GM19238 (cell line): ENCODE measurements around the gene GABBR2.

ENCODE experiments used
- DNase-seq: peaks from one replicate; pipeline ENCODE4 v3.0.0; 2011; ENCODE audit warnings: low spot score; ENCODE audit not compliant: insufficient read length

GABBR2 gene

DNA sequence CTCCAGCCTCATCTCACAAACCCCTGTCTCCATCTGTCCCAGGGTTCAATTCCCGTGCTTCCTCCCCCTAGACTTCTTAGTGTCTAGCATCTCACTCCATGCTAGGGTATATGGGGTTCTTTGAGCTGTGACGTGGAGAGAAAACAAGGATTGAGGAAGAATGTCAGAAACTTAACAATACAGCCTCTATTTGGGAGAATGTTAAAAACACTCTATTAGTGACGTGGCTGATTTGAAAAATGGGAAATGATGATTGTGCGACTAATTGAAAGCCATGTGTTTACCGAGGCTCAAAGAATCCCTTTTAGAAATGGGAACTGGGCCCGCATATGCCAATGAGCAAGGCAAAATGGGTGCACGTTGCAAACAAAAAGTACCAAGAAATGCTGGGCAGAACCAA lies 380.6 kb downstream of the GABBR2 start:
- no peak for DNase-seq

DNA sequence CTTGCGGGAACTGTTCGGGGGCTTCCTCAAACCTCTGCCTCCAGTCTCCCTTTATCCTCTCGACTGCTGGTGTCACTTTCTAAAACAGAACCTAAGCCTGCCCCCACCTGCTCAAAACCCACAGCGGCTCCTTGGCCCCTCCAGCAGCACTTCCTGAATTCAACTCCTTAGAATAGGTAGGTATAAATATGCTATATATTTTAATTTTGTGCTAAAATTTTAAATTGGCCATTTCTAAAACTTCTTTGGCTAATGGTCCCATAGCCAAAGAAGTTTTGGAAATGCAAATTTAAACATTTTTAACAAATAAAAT lies 381.5 kb downstream of the GABBR2 start:
- DNase-seq: no peak

DNA sequence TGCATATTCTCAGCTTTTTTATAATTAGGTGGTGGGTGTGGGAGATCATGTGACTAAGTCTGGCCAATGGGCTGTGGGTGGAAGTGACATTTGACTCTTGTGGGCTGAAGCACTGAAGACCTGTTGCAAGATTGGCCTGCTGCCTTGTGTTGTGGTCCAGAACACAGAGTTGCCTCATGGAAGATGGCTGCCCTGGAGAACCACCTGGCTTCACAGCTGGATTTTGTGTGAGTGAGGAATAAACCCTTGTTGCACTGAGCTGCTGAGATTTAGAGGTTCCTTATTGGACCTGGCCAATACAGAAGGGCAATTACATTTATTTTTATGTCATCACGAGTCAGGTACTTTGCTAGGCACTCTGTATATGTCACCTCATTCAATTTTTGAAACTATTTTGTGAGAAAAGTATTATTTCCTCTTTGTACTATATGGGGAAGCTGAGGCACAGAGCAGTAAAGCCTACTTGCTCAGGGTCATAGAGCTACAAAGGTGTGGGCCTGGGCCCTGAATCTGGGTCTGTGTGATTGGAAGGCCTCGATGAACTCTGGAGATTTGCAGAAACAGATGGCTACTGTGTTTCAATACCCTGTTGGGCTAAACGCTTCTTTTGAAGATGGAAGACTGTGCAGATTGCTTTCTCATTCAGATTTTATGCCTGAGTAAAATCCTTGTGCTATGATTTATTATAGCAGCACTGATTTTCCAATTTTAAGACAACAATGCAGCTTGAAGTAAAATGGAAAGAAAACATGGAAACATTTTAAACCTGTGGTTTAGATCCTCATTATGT lies 382.1 kb downstream of the GABBR2 start:
- no peak for DNase-seq

DNA sequence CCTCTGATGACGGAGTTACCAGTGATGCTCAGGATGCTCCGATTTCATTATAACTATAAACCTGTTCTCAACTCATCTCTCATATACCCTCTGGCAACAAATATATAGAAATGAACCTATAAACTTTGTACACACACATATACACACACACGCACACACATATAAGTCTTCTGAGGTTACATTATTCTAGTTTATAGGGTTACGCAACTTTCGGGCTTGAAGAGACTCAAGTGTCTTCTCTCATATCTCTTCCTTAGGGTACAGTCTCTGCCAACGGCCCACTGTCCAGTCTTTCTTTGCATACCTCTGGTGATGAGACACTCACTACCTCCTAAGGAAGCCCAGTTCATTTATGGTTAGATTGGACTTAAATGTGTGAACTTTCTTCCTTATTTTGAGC lies 383.9 kb downstream of the GABBR2 start:
- no peak for DNase-seq

DNA sequence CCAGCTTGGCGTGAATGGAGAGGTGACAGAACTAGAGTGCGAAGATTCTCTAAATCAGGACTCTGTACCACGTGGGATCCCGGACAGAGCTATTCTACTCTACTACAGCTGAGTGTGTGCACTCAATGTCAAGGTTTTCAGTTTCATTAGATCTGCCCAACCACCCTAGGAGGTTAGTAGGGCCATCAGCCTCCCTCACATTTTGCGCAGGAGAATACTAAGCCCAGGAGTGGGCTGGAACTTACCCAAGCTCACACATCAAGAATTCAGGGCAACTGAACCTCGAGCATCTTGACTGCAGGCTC lies 385.0 kb downstream of the GABBR2 start:
- no peak for DNase-seq

DNA sequence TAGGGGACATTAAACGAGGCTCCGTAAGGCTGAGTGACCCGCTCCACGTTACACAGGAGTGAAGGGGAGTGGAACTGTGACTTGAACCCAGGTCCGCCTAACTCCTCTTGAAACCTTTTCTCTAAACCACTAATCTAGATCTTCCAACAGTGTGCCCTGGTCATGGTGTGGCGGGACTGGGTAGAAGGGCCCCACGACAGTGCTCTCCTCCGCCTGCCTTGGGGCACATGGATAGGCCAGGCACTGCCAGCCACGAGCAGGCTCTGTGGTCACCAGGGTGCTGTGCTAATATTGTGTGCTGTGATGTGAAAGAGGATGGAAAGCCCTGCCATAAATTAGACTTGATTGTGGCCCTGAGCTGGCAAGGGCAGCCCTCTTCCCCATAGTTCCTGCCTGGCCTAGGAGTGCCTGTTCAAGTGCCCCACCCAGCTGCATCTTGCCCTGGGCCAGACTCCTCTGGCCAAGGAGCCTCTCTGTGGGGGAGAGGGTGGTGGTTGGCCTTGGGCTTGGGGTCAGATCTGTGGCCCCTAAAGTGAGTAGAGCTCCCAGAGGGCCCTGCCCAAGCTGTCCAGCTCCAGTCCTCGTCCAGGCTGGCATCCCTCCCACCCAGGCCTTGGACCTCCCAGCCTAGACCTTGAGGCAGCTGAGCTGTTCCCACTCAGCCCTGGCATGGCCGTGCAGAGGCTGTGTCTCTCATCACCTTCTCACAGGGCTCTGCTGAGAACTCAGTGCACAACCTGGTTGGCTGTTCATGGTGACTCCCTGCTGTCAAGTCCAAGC lies 385.5 kb downstream of the GABBR2 start:
- no peak for DNase-seq

DNA sequence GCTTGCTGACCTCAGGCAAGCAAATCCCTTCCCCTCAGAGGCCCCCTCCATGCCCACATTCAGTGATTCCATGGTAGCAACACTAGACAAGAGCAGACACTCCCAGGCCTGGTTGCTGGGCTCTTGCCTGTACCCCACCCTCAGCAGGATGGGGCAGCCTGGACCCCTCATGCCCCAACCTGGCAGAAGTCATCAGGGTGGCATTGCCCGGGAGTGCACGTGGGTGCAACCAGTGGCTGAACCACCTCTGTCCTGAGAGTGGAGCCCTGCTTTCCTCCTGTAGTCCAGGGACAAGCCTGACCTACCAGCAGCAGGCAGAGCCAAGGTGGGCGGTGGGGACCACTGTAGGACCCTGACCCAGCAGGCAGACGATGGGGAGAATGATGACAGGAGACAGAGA lies 387.5 kb downstream of the GABBR2 start:
- no peak for DNase-seq

DNA sequence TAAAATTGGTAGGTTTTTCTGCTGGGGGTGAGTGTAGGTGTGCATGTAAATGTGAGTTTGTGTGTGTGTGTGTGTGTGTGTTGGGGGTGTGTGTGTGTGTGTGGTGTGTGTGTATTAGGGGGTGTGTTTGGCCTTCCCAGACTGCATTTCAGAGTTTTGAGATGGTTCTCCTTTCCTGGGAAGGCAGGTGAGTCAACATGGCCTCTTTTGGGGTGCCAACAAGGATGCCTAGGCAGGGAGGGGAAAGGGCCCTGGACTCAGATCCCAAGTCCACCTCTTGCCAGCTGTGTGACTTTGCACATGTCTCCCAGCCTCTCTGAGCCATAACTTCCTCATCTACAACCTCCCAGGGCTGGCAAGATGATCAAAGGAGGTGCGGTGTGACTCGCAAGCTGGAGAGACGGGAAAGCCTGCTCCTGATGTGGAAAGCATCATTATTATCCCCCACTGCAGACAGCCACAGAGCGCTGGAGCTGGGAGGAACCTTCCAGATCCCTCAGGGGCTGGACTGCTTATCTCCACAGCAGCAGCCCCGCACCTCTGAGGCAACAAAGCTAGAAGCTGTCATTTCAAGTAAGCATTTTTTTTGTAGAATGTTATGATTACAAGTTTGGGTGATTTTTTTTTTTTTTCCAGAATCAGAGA lies 389.8 kb downstream of the GABBR2 start:
- DNase-seq: no peak

DNA sequence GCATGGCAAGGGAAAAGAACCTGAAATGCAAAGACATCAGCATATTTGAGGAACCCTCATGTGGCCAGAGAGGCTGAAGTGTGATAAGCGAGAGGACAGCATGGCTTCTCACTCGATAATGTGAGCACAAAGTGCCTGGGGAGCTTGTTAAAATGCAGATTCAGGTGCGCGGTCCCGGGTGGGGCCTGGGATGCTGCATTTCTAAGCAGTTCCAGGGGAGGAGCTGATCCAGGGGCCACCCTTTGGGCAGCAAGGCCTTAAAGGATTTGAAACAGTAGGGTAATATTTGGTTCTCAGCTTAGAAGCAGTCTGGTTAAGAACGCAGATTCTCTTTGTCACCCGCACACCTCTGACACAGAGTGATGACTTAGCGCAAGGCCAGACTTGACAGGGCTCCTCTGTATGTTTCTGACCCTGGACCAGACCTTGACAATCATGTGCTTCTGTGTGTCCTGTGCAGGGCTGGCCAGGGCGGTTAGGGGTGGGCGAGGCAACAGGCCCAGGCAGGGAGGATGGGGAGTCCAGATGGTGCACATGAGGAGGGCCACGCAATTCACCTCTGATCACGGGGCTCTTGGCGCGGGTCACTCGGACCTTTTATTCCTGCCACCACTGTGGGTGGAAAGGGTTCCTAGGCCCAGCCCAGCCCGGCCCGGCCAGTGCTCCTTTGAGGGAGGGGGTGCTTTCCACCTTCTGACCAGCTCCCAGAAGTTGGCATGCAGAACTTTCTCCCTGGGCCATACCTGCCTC lies 390.5 kb downstream of the GABBR2 start:
- DNase-seq: no peak

DNA sequence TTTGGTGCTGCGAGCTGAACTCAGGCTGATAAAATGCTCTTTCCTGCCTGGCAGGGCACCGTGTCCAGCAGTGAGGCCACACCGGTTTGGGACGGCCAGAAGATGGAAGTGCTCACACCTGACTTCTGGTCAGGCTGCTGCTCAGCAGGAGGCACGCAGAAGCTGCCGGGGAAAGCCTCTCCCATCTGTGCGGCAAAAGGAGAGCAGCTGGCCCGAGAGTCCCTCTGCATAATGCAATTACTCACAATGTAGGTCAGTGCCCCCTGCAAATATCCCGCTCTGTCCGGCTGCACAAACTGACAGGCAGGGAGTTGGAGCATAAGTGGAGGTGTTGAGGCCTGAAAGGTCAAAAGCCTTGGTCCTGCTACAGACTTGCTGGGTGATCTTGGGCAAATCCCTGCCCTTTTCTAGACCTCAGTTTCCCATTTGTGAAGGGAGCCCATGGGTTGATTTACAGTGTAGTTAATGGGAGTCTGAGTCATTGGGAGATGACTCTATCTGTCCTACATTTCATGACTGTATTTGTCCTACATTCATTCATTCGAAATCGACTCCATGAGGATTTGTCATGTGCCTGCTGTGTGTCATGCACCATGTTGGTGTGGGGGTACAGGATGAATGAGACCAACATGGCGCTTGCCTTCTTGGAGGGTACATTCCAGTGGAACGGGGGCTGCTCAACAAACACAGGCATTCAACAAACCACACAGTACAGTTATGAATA lies 391.4 kb downstream of the GABBR2 start:
- no peak for DNase-seq

DNA sequence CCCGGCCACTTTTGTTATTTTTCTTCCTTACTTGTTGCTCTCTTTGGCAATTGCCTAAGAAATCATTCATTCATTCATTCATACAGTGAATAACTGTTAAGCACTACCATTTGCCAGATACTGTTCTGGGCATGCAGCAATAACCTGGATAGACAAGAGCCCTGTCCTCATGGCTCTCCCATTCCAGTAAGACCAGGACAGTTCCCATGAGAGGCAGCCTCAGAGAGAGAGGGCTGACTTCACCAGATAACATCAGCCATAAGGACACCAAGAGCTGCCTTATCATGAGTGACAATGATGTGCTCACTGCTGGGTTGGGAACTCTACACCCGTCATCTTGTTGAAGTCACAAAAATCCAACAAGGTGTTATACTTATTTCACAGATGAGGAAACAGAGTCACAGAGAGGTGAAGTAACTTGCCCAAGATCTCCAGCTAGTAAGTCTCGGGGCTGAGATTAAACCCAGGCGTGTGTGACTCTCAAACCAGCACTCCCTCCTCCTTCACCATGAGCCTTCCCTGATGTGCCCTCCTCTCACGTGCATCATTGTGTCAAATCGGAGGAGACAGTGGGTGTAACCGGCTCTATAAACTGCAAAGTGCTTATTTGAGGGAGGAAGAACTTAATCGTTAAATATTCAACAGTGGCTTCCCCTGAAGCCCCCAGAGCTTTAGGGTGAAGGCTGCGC lies 392.1 kb downstream of the GABBR2 start:
- no peak for DNase-seq

DNA sequence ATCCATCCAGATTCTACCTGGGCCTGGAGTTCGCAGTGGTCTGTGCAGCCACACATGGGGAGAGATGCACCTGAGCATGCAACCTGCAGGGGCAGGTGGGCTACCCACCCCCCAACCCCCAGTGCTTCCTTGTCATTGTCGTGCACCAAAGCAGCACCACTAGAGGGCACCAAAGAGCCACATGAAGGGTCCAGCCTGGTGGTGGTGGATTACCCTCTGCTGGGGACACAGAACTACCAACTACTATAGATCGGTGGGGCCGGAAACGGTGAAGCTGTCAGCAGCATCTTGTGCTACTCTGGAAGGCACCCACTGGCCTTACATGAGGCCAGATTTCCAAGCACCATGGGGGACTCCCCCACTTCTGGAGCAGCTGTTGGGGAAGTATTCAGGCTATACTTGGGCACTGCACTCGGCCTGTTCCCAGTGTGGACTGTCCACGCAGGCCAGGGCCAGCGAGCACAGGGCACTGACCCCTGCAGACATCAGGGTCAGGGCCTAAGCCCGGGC lies 393.1 kb downstream of the GABBR2 start:
- peak; percentile 88 for DNase-seq

DNA sequence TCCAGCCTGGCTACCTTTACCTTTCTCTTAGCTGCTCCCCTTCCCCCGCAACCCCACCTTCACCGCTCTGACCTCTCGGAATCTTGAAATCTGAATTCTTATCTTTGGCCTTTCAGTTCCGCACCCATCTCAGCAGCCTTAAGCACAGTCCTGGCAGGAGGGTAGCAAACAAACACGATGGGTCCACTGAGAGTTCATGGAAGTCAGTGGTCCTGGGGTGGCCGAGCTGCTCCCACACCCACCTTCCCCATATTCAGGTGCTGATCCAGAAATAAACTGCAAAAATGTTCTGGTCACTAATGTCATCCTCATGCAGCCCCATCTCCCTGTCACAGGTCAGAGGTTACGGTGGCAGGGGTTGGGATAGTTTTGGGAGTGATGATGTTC lies 393.7 kb downstream of the GABBR2 start:
- no peak for DNase-seq

DNA sequence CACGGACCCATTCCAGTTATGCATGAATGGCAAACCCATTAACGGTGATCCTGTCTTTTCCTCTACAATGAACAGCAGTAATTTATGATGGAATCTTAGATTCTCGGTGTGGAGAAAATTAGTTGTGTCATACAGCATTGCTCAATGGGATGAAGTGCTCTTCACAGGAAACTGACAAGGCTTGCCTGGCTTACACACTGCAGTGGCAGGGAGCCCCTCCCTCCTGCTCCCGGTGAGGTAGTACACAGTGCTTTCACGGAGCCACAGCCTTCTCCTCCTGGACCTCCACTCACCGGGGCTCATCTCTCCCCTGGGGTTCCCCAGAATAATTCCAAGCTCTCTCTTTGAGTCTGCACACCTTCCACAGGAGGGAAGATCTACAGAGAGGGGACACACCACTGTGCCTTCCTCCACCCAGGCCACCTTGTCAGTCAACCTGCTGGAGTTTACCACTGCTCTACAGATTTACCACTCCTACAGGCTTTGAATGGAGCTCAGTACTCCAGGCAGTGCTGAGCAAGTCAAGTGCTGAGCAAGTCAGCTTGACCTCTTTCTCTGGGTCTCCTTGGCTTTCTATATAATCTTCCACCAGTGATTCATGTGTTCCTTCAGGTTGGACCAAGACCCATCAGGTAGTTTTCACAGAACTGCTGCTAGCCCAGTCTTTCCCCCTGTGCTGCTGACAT lies 394.2 kb downstream of the GABBR2 start:
- no peak for DNase-seq

DNA sequence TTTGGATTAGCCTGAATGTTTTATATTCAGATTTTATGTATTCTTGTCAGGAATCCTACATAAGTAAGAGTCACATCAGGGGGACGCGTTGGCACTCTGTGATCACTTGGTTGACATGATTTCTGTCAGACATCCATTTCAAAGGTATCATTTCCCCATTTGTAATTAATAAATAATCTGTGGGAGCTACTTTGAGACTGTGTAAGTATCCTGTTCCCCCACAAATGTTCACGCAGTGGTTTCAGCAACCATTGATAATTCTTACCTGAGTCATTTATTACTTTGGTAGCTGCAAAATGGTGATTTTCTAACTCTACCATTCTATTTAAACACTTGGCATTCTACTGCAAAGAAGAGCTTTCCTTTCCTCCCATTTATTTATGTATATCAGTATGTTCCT lies 396.4 kb downstream of the GABBR2 start:
- peak; percentile 23 for DNase-seq

DNA sequence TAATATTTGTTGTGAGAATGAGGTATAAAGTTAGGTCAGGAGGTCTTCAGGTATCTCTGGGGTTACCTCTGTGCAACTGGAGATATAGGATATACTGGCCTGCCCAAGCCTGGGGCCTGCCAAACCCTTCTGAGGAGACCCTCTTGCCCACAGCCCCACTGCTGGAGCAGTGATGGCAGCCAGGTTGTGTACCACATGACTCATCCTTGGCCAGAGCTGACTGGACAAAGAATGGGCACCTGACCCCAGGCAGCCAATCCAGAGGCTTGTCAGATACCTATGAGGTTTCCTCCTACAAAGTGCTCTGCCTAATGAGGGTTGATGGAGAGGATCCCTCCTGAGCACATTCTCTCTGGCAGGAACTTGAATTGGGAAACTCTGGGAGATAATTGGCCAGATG lies 397.2 kb downstream of the GABBR2 start:
- no peak for DNase-seq

DNA sequence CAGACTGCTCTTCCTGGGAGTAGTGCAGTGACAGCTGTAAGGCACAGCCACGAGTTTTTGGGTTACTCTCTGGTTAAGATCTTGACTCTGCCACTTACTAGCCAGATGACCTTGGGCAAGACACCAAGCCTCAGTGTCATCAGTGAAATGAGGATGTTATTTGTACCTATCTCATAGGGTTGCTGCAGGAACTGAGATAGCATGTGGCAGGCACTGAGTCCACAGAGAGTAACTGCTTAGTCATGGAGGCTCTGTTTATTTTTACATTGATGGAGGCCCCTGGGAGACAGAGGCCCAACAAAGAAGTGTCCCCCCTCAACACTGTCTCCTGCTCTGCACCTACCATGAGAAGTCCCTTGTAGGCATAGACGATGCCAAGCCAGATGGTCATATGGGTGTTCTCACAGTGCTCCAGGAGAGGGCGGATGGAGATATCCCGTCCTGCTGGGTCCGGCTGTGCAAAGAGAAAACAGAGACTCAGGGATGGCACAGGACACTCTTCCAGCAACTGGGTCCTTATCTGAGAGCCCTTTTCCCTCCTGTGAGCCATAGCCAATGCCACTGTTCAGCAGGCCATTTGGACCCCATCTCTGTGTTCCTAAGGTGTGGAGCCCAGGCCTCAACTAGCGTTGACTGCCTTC lies 397.9 kb downstream of the GABBR2 start:
- DNase-seq: no peak

DNA sequence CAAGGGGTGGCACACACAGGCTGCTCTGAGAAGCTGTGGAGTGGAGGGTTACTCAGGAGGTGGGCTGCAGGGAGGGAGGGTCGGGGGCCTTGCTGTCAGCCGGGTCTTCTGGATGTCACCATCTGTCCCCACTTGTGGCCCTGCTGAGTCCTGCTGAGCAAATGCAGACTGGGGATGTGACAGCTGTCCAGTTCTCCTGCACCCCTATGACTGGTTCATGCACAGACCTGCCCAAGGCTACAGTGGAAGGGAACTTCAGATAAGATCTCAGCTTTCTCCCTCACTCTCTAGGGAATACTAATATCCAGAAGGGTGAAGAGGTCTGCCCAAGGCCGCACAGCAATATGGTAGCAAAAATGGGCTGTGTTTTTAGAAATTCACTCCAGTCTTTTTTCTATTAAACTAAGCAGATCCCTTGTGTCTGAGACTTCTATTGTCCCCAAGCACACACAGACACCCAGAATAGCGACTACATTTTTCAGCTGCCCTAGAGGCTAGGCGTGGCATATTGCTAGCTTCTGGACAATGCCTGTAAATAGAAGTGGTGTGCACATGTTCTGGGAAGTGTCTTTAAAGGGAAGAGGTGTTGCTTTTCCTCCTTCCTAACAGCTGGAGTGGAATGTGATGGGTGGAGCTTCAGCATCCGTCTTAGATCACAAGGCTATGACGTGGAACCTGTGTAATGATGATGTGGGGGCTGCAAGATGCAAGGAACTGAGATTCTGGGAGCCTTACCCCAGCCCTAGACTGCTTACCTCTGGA lies 402.2 kb downstream of the GABBR2 start:
- DNase-seq: no peak

DNA sequence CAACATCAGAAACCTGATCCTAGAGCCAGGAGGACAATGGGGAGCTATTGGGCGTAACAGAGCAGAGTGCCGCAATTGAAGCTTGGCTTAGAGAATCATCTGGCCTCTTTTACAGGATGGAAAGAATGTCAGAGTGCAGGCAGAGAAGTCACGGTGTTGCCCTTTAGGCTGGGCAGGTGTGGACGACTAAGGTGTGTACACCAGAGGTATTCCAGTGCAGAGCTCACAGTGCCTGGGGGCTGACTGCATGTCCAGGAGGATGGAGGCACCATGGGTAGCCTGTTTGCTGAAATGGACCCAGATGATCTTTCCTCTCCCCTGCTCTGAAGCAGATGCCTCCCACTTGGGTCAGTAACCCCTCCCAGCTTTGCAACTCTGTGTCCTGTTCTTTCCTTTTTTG lies 404.4 kb downstream of the GABBR2 start:
- DNase-seq: no peak
